Measurements from ENCODE around the gene GREB1.

GREB1 gene

GRCh38 chr2:11563784-11564666 lies 30.2 kb downstream of the GREB1 start:
- no peak for DNase-seq

- no peak for DNase-seq
Measured at GRCh38 chr2:11564816-11565567, 31.1 kb downstream of the GREB1 start.

- DNase-seq: no peak
Measured at GRCh38 chr2:11566383-11566782, 32.5 kb downstream of the GREB1 start.

- DNase-seq: no peak
Measured at GRCh38 chr2:11567631-11568031, 33.8 kb downstream of the GREB1 start.

- DNase-seq: no peak
Measured at GRCh38 chr2:11568436-11568835, 34.6 kb downstream of the GREB1 start.

- DNase-seq: no peak
Measured at GRCh38 chr2:11569636-11570035, 35.8 kb downstream of the GREB1 start.

- DNase-seq: no peak
Measured at GRCh38 chr2:11571170-11571569, 37.3 kb downstream of the GREB1 start.

GRCh38 chr2:11572996-11573395 lies 39.2 kb downstream of the GREB1 start:
- DNase-seq: no peak

GRCh38 chr2:11573418-11574175 lies 39.8 kb downstream of the GREB1 start:
- no peak for DNase-seq

GRCh38 chr2:11574176-11575046 lies 40.6 kb downstream of the GREB1 start:
- no peak for DNase-seq

- no peak for DNase-seq
Measured at GRCh38 chr2:11576398-11576797, 42.6 kb downstream of the GREB1 start.

GRCh38 chr2:11577101-11577883 lies 43.4 kb downstream of the GREB1 start:
- no peak for DNase-seq

- DNase-seq: no peak
Measured at GRCh38 chr2:11578081-11578948, 44.5 kb downstream of the GREB1 start.

- DNase-seq: no peak
Measured at GRCh38 chr2:11578986-11579774, 45.3 kb downstream of the GREB1 start.

- DNase-seq: no peak
Measured at GRCh38 chr2:11579867-11580659, 46.2 kb downstream of the GREB1 start.

- DNase-seq: no peak
Measured at GRCh38 chr2:11580697-11581096, 46.9 kb downstream of the GREB1 start.

- no peak for DNase-seq
Measured at GRCh38 chr2:11581124-11581796, 47.4 kb downstream of the GREB1 start.
